ENCODE results near the gene LCN12.

- TF ChIP-seq POLR2A (IDR thresholded peaks at IDR 0.05) (no peak), EP300 (IDR thresholded peaks at IDR 0.05) (no peak), CTCF (IDR thresholded peaks at IDR 0.05) (no peak), POLR2AphosphoS5 (IDR thresholded peaks at IDR 0.05) (no peak)
Measured at GRCh38 chr9:137001857-137002645, 50.0 kb downstream of the LCN12 start.
